CD4-positive, alpha-beta T cell treated with Interleukin-6 for 4 hours (primary cell): ENCODE results near the gene CCN5.
"Not testable (repeated sequence)": the region's sequence is repeated elsewhere in the genome, so short reads cannot be mapped to it uniquely, and the experiment has no call there.

ENCODE experiments used
- DNase-seq: peaks from one replicate; pipeline ENCODE4 v3.0.0-alpha.2; 2020; ENCODE audit warnings: mixed read lengths

The CCN5 gene

DNA sequence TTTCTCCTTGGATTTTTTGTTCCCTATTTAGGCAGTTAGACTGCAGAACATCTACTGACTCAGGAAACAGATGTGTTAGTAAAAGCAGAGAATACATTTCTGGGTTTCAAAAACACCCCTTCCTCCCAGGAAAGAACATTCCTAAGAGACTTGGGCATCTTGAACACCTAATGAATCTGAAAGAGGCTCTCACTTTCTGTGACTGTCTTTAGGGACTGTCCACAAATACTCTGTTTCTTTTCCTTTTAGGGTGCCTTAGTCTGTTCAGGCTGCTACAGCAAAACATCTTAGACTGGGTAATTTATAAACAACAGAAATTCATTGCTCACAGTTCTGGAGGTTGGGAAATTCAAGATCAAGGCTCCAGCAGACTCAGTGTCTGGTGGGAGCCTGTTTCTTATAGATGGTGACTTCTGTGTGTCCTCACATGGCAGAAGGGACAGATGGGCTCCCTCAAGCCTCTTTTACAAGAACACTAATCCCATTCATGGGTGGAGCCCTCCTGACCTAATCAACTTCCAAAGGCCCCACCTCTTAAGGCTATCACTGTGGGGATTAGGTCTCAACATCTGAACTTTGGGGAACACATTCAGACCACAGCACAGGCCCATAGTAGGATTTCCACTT, 19.4 kb upstream of the CCN5 start:
- no peak for DNase-seq

DNA sequence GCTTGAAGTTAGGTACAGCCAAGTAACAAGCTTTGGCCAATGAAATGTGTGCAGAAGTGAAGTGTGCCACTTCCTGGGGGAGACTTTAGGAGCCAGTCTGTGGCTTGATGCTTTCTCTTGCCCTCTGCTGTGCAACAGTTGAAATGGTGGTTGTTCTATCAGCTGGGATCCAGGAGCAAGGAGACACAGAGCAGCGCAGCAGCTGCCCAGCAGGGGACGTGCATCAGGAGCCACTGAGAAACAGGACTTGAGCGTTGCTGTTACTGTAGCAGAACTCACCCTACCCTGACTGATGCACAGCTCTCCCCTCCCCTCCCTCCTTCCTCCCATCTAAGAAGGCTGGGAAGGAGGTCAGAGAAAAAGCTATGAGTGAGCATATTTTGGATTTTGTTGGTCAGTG, 18.9 kb upstream of the CCN5 start:
- no peak for DNase-seq

DNA sequence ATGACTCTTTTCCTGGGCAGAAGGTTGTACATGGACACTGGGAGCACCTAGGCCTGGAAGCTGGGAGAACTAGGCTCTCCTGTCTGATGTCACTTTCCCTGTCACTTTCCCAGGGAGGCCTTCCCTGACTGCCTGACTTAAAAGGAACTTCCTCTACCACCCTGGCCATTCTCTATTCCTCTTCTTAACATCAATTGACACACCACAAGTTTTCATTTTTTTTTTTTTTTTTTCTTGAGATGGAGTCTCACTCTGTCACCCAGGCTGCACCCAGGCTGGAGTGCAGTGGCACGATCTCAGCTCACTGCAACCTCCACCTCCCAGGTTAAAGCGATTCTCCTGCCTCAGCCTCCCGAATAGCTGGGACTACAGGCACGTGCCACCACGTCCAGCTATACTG, 18.1 kb upstream of the CCN5 start:
- not testable (repeated sequence) for DNase-seq

DNA sequence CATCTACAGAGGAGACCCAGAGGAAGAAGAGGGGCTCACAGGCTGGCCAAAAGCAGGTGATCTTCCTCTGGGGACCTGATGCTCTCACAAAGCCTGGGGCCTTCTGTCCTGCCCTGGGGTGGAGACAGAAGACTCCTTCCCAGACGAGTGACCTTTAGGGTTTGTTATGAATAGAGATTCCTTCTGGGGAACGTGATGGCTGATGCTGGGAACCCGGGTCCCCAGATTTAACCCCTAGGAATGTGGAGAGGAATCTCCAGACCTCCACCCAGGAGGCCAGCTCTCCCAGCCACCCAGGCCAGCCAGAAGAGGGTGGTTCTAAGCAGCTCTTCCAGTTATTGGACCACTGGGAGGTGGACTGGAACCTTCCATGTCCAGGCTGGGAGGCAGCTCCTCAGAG, 16.8 kb upstream of the CCN5 start:
- no peak for DNase-seq

DNA sequence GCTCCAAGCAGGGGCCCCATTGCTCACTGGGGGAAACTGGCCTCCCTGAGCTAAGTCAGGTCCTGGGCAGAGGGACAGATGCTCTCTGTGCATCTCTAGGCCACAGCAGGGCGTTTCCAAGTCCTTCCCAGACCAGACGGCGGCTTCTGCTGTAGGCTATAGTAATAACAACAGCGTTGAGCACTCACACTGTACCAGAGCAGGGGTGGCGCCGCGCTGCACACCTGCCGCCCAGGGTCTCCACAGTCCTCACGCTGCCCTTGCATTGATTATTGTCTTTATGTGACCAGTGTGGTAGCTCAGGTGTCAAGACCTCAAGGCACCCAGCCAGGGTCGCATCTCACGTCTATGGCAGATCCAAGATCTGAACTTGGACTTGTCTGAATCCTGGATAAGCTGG, 14.9 kb upstream of the CCN5 start:
- DNase-seq = no peak

DNA sequence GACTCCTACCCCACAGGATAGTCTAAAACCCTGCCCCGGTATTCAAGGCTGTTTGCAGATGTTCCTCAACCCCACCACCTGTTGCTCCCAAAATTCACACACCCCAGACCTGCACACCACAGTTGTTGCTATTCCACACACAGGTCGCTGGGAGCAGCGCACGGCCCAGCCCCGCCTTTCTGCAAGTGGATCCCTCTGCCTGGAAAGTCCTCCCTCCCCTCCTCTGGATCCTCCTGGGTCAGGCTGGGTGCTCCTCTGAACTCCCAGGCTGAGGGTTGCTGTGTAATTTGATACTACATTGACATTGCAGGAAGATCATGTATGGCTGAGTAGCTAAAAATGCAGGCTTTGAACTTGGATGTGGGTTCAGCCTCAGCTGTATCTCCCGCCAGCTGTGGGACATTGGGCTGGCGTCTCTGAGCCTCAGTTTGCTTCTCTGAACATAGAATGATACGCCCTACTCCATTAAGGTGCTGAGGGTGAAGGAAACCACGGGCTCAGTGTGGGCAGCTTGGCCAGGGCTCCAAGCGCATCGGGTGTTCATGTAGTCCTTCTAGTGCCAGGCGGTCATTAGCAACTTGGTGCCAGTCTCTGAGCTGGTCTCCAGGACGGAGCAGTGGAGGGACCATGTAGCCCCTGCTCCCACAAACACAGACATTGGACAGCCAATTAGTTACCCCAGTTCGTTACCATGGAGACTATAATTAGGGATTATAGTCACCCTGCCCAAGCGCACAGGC, 13.9 kb upstream of the CCN5 start:
- no peak for DNase-seq

DNA sequence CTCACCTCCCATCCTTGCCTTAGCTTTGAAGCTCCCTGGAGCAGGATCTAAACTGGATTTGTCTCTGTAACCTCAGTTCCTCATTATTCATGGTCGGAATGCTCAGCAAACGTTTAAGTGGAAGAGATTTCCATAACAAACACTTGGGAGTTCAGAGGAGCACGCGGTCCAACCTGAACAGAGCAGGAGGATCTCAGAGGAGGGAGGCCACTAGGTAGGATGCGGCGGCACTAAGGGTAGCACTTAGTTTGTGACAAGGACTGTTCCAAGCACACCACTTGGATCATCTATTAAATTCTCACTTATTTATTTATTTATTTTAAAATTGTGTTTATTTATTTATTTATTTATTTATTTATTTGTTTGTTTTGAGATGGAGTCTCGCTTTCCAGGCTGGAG, 13.3 kb upstream of the CCN5 start:
- DNase-seq = no peak

DNA sequence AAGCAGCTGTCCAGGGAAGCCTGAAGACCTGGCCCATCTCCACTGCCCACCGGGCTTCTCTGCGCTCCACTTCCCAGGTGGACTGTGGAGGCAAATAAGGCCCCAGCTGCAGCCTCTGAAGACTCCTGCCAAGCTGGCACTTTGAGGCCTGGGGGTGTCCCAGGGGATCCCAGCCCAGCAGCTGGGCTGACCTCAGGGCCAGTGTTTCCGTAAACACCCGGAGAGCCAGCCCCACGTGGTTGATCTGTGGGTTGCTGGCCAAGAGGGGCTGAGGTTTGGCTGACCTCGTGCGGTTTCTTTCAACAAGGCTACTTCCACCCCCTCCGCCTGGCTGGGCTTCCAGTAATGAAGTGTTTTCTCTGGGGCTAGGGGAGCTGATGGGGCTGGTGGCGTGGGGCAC, 12.4 kb upstream of the CCN5 start:
- DNase-seq = no peak

DNA sequence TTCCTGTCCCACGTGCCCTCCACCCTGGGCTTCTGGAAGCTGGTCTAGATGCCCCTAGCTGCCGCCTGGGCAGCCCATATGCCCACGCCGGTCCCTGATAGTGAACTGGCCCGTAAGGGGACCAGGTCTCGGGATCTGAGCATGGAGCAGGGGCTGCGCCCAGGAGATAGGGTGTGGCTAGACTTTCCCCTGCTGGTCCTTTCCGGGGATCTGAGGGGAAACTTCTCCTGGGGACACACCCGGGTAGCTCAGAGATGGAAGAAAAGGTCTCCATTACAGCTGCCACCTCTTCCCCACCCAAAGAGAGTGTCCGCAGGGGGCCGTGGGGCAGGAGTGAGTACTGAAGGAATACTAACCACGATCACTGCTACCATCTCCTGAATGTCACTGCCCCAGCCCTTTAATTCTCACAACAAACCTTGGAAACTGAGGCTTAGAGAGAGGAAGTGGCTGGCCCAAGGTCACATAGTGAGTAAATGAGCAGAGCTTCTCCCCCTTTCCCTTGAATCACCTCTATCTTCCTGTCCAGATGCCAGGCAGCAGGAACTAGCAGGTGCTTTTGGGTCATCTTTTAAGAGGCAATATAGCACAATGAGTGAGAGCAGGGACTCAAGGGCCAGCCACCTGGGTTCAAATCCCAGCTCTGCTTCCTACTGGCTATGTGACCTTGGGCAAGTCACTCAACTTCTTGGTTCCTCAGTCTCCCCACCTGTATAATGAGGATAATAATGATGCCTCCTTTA, 11.8 kb upstream of the CCN5 start:
- no peak for DNase-seq

DNA sequence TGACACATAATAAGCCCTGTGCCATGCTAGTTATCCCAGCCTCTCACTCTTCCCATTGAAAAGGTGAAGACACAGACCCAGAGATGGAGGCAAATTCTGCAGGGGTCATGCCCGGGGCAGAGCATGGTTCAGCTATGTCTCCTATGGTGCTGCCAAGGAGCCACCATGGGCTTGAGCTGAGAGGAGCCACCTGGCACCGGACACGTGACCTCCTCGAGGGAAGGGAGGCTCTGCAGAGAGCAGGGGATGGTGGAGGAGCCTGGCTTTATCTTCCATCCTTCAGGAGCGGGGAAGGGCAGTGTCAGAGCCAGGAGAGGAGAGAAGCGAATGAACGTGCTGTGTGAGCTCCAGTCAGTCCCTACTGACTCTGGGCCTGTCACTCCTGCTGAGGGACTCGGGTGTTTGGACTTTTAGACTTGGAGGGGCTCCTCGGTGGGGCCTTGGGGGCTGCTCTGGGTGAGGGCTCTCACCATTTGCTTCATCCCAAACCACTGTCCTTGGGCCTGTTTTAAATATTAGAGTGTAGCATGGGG, 11.1 kb upstream of the CCN5 start:
- DNase-seq = no peak

DNA sequence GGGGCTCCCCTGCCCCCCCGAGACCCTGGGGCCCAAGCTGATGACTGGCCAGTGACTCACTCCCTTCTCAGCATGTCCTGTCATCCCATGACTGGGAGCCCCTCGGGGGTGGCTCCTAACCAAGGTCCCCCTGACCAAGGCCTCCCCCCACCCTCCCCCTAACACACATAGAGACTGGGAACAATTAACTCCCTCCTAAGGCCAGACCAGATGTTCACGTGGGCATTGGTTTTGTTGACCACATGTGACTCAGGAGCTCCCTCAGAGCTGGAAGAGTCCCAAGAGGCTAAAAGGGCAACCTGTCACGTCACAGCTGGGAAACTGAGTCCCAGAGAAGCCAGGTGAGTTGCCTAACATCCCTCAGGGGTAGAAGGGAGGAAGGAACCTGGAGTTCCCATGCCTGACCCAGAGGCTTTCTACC, 10.6 kb upstream of the CCN5 start:
- DNase-seq = no peak

DNA sequence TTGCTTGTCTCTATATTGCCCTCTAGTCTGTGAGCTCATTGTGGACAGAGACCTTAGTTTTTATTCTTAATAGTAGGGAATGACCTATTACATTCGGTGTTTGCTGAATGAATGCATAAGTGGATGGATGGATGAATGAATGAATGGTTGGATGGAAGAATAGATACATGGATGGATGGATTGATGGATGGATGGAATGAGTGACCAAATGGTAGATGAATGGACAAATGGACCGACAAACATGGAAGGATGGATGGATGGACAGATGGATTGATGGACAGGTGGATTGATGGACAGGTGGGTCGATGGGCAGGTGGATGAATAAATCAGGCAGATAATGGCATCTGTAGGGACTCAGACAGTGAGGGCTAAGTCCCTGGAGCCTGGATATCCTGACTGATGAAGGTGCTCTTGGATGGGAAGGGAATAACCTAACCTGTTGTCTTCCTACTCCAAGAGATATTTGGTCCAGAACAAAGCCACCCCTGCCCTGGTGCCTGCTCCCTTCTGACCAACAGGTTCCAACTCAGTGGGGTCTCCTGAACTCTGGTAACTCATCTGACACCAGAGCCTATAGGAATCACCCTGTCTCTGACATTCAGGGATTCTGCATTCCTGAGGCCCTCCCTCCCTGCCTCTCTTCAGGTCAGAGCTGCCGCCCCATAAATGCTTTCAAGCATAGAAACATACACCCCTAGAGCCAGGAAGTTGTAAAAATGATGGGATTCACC, 9.6 kb upstream of the CCN5 start:
- DNase-seq = no peak

DNA sequence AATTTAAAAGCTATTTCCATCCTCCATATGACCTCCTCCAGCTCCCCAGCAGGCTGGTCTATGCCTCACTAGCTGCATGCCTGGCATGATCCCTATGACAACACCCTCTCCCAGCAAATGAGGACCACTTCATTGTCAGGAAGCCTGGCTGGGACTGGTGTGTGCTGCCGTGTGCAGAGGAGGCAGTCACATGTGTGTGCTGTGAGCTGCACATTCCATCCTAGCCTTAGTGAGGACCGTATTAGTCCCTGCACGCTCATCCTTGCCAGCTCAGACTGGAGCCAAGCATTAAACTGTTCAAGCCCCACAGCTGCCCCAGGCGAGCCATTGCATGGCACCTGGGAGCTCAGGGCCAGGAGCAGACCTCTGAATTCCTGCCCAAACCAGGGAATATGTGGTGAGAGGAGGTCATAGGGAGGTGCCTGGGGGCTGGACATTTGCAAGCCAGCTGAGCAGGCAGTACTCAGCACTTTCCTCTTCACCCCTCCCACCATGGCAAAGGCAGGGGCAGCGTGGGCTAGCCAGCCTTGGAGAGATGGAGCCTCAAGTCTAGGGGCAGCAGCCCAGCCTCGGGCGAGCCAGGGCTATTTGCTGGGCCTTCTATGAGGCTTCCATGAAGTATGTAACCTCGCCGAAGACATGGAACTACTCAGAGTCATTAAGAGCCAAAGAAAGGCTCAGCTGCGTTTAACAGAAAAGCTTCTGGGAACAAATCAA, 8.7 kb upstream of the CCN5 start:
- DNase-seq = no peak

DNA sequence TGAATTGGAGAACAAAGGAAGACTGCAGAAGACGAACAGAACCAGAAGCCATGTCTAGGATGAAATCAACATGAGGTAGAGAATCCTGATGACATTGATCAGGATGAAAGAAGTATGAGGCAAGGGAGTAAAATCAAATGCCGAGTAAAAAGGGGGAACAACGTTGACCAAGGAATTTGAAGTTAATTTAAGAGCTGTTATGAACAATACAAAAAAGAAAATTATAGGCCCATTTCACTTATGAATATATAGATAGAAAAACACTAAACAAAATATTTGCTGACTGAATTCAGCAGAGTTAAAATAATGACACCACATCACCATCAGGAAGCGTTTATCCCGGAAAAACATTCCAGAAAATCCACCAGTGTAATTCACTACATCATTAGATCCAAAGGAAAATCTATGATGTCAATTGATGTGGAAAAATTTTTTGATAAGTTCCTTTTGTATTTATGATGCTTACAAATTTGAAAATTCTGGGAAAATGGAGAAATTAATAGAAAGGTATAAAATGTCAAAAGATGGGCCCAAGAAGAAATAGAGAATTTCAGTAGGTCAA, 8.1 kb upstream of the CCN5 start:
- DNase-seq = no peak

DNA sequence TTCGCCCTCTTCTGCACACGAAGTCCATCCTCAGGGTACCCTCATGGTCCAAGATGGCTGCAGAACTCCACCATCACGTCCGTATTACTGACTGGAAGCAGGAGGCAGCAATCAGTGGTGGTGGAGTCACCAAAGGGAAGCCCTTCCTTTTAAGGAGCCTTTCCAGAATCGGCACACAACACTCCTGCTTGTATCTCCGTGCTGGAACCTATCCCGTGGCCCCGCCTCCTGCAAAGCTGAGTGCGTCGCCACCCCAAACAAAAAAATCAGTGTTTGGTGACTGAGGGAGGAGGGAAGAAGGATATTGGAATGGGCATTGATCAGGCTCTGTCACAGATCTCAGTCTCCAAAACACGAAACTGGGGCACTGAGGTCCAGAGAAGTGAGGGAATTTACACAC, 5.8 kb upstream of the CCN5 start:
- no peak for DNase-seq

DNA sequence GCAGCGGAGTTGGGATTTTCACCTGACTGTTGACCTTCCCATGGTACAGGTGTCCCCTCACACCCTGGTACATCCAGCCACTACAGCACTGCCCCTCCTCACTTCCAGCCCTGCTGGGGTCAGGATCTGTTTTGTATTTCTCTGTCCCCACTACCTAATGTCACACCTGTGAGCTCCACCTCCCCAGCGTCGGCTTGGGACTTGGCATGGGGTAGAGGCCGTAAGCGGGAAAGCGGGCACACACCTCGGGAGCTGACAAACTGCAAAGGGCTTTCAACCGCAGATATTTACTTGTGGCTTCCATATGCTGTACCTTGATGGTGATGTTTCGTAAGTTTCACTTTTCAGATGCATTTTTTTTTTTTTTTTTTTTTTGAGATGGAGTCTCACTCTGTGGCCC, 5.4 kb upstream of the CCN5 start:
- no peak for DNase-seq

DNA sequence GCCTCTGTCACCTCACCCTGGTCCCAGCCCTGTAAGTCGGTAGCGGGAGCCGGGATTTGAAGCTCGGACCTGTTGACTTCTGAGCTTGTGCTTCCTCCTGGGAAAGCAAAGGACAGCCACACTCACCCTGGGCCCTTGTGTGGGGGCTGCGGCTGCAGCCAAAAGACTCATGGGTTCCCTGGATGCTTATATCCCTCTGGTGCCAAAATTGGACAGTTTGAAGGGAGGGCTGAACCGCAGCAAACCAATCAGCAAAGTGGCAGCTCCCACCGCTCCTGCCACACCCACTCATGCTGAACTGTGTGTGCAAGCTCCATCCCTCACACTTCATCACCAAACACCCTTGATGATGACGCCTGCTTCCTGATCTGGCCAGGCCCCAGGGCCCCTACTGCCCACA, 3.9 kb upstream of the CCN5 start:
- no peak for DNase-seq

DNA sequence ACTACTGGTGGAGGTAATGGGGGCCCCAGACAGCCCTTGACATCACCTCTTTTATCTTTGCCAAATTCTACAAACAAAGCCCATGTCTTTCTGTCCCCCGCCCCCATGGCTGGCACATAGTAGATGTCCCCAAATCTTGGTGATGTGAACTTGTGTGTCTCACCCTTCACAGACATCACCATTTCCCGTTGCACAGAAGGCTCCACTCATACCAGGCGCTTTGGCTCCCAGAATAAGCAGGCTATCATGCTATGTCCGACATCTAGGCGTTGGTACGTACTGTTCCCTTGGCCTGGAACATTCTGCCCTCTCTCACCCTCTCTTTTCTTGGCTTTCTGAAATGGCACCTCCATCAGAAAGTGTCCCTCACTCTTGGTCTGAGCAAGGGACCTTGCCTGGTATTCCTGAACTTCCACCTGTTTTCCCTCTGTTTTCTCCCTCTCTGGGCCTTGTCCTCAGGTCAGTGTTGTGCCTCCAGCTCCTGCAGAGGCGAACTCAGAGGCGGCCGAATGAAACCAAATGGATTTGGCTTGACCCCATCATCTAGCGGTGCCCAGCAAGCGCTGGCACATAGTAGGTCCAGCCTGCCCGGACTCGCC, 968 bp upstream of the CCN5 start:
- DNase-seq = no peak

DNA sequence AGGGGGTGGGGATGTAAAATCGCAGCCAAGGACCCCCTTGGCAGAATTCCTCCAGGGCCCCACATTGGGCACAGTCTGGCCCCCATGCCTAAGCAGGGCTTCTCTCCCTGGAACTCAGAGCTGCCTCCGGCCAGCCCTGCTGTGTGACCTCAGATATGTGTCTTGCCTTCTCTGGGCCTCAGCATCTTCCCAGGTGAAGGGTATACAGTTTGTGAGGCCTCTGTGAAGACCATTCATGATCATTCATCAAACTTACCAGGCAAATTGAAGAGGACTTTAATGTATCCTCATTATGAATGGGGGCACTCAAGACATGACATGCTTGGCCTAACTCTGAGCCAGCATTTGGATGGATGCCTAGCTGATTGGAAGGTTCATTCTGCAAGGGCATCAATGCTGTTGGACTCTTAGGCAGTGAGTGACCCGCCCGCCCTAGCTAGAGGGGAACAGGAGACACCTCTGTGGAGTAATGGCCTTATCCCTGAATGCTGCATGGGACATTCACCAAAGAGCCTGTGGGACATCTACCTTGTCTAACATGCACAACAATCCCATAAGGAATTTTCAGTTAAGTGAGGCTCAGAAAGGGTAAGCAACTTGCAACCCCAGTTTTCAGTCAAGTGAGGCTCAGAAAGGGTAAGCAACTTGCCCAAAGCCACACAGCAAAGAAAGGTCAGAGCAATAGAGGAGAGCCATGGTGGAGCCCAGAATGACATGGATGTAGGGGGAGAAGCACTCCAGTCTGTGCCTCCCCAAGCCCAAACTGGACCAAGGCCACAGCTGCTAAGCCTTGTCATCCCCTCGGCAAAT, 535 bp downstream of the CCN5 start:
- no peak for DNase-seq

DNA sequence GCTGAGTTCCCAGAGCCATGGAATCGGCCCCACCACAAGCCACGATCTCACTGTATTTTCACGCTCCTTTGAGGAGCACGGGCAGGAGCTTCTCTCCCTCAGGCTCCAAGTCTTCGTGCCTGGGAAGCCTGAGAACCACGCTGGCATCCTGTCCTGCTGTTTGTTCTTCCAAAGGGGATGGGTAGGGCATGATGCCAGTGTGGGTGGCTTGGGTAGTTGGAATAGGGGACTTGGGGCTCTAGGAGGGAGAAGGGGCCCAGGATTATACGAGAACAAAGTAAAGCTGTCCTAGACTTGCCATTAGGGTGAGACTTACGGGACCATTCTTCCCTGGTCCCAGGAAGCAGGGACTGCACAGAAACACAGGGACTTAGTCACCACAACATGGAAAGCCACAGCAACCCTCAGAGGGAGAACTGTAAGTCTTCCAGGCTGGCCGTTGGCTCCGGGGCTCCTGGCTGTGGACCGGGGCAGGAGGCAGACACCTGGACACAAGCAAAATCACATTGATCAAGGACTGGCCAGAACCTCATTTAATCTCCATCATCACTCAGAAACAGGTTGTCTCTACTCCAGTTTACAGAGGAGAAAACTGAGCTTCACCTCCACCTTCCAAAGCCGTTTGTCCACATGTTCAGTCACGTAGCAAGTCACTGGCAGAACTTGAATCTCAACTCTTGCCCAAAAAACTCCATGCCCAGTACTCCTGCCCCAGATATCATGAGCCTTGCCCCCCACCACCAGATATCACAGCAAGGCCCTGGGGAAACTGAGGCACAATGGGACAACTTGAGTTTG, 1.3 kb downstream of the CCN5 start:
- DNase-seq = no peak
